Uterus (tissue), 4 donors: ENCODE results near the gene SIRT3. TPM values are rescaled to one million over a fixed set of nuclear protein-coding genes. Genes with fewer than 3 reads are reported as not detected.

Experiments used
- DNase-seq, 2 donors: peaks; one replicate each; pipeline ENCODE4 v3.0.0-alpha.2; 2019 to 2020
- H3K27ac ChIP-seq, 2 donors: fragments of 200-600 bp; sonication (generic); 1 replicate in 1 of 2; 2 replicates in 1 of 2; pipeline ENCODE4 v1.5.1; 2016 to 2018
- H3K27me3 ChIP-seq, 2 donors: fragments of 200-600 bp; sonication (generic); one replicate each; pipeline ENCODE4 v1.5.1; 2018 to 2019; ENCODE audit warnings: control low read depth in 1 of 2
- H3K36me3 ChIP-seq, 2 donors: fragments of 200-600 bp; sonication (generic); one replicate each; pipeline ENCODE4 v1.5.1; 2019; ENCODE audit warnings: control low read depth in 1 of 2
- H3K4me1 ChIP-seq, 2 donors: fragments of 200-600 bp; sonication (generic); one replicate each; pipeline ENCODE4 v1.5.1; 2018 to 2019; ENCODE audit warnings: control low read depth in 1 of 2
- H3K4me3 ChIP-seq, 2 donors: fragments of 200-600 bp; sonication (generic); 1 replicate in 1 of 2; 2 replicates in 1 of 2; pipeline ENCODE4 v1.5.1; 2018 to 2019; ENCODE audit warnings: mild to moderate bottlenecking in 1 of 2
- H3K9me3 ChIP-seq, 2 donors: fragments of 200-600 bp; sonication (generic); one replicate each; pipeline ENCODE4 v1.5.1; 2019; ENCODE audit warnings: control low read depth in 1 of 2
- CTCF ChIP-seq, 4 experiments: fragments of 200-600 bp in 2 of 4; fragments of 450-650 bp in 2 of 4; sonication (generic) in 2 of 4; IDR thresholded peaks; one replicate each; pipeline ENCODE4 v1.5.1; 2016 to 2019; ENCODE audit warnings: antibody characterized with exemption in 4 of 4, mild to moderate bottlenecking in 2 of 4, moderate library complexity in 1 of 4
- POLR2A ChIP-seq, 2 donors: fragments of 450-650 bp; IDR thresholded peaks; one replicate each; pipeline ENCODE4 v1.6.1; 2016; ENCODE audit warnings: antibody characterized with exemption in 2 of 2, mild to moderate bottlenecking in 1 of 2, moderate library complexity in 1 of 2
- intact Hi-C: fragments of 100-400 bp; cut with DNase I; formaldehyde crosslinking; loops from one replicate; pipeline ENCODE4 v1.15.1; 2023; ENCODE audit warnings: low total_unique reads
- total RNA-seq, 4 donors: library from RNA; depleted of rRNA in 3 of 4; stranded (reverse); fragments of >200 nt in 3 of 4; gene quantifications; one replicate each; pipeline versions ENCODE4 v1.1.0 to v1.2.4, GENCODE V29; 2014 to 2023
- donor health status: DM: yes; HTN: yes; CAD: no.

Gene SIRT3
- 10 to 100 TPM in 2 of 4 donors, 1 to 10 TPM in 2; 1.5 to 25.9 (median 9.8) TPM for total RNA-seq

DNA sequence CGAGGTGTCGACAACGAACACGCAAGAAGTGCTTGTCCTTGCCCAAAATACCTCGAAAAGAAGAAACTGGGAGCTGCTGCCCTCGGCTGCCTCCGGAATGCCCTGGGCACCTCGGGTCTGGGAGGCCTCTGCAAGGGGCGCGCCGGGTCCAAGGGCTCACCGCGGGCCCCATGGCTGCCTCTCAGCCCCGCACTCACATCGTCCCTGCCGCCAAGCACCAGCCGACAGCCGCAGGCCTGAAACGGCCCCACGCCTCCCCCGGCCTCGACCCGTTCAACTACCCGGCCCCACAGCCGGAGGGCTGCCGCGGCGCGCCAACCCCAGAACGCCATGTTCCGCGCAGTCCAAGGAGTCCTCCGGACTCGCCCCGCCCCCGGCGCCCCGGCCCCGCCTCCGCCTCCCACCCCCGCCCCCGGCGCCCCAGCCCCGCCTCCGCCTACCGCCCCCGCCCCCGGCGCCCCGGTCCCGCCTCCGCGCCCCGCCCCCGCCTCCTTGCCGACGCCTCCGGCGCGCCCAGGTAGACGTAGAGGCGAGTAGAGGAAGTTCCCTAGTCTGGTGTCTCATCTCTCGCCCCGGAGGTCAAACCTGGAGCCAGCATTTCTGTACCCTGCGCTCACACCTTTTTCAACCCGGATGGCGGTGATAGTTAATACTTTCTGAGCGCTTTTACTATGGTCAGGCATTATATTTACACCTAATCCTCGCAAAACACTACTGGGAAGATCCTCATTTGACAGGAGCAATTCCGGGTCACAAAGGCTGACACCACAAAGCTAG lies at the start of gene SIRT3:
SIRT3 (minus strand) TSS at position 346 of the 777 bp plus-strand sequence; CDS start at position 332, 14 bp downstream.
- H3K4me3 ChIP-seq: peak within 1 kb of the TSS; percentile 76 to 99
- no peaks in the 10 kb centered on the region for H3K9me3 ChIP-seq
- intact Hi-C loops: no loop called here
- peaks cover 11 to 15% of the 10 kb centered on the region in 2 donors for H3K4me1 ChIP-seq
- H3K27me3 ChIP-seq: no peaks in the 10 kb centered on the region
- TF ChIP-seq CTCF (IDR thresholded peaks at IDR 0.05): peak in 2 of 4 experiments; percentile 36 to 60
- TF ChIP-seq POLR2A (IDR thresholded peaks at IDR 0.05): peak; percentile 18 to 50
- H3K36me3 ChIP-seq: no peaks in the 10 kb centered on the region
- peak; percentile 79 to 83 for DNase-seq
- peak within 1 kb of the TSS; percentile 90 to 92 for H3K27ac ChIP-seq

GRCh38 chr11:285894-286220 lies 49.7 kb upstream of the SIRT3 start:
- peaks cover 9 to 25% of the 10 kb centered on the region in 2 donors for H3K27me3 ChIP-seq
- intact Hi-C loops: no loop called here
- no peak for TF ChIP-seq POLR2A (IDR thresholded peaks at IDR 0.05)
- no peak for TF ChIP-seq CTCF (IDR thresholded peaks at IDR 0.05)

DNA sequence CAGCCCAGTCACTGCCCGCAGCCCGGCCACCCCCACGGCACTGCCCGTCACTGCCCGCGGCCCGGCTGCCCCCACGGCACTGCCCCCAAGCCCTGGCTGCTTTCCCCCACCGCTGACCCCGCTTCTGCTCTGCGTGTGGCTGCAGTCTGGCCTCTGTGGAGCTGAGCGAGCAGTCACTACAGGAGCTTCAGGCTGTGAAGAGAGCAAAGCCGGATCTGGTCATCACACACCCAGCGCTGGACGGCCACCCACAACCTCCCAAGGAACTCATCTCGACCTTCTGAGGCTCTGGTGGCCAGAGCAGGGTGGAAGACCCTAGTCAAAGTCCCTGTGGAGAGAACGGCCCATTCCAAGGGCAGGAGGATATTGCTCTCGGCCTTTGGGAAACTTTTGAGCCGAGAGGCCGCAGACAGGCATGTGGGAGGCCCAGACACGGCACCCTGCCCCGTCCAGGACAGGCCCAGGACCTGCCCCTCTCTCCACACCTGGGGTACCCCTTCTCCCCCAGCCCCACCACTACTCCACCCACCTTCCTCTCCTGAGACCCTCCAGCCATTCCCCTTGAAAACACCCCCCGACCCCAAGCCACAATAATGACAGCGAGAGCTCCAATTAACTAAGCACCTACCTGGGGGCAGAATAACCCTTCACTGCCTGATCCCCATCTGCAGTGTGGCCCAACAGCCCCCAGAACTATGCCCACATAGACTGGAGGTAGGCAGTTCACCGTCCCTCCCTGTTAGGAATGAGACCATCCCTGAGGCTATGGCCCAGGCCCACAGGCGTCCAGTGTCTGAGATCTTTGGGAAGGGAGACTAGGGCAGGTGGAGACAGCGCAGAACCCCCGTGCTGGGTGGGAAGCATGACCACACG lies 49.1 kb upstream of the SIRT3 start:
- H3K4me1 ChIP-seq: peaks cover 0 to 6% of the 10 kb centered on the region in 2 donors
- H3K9me3 ChIP-seq: no peaks in the 10 kb centered on the region
- no peak for TF ChIP-seq POLR2A (IDR thresholded peaks at IDR 0.05)
- TF ChIP-seq CTCF (IDR thresholded peaks at IDR 0.05): no peak
- H3K27me3 ChIP-seq: peaks cover 12 to 26% of the 10 kb centered on the region in 2 donors
- H3K4me3 ChIP-seq: no peak overlapping the region
- no peak overlapping the region for H3K27ac ChIP-seq
- no peaks in the 10 kb centered on the region for H3K36me3 ChIP-seq
- DNase-seq: peak in 1 of 2 donors; percentile 8
- intact Hi-C loops: no loop called here

More at GRCh38 chr11:285894-286220, 49.7 kb upstream of the SIRT3 start:
- Histone ChIP-seq H3K4me1 (peaks cover 0 to 6% of the 10 kb centered on the region in 2 donors), H3K27ac (no peak overlapping the region), H3K9me3 (no peaks in the 10 kb centered on the region), H3K36me3 (no peaks in the 10 kb centered on the region), H3K4me3 (no peak overlapping the region)
- DNase-seq: no peak

DNA sequence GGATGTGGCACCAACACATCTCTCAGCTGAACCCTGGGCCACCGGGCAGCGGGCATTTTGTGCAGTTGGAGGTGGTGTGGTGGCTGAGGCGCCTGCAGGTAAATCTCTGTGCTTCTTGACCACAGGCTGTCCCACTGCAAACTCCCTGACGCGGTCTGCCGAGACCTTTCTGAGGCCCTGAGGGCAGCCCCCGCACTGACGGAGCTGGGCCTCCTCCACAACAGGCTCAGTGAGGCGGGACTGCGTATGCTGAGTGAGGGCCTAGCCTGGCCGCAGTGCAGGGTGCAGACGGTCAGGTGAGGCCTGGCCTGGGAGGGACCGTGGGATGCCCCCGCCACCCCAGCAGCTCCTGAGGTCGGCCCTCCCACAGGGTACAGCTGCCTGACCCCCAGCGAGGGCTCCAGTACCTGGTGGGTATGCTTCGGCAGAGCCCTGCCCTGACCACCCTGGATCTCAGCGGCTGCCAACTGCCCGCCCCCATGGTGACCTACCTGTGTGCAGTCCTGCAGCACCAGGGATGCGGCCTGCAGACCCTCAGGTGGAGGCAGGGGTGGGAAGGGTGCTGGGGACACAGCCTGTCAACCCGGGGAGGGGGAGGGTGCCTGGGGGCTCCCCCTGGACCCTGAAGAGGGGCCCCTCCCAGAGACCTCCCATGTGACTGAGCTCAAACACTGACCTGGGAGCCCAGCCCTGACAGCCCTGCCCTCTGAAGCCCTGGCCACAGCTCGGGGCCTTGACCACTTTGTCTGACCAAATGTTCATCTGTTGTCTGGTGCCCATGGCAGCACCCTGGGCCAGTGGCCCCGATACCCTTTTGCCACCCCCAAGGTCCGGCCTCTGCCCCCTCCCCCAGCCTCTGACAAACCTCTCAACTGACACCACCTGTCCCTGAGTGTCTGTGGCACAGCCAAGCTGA lies 48.2 kb upstream of the SIRT3 start:
- no peak overlapping the region for H3K27ac ChIP-seq
- no peak overlapping the region for H3K4me3 ChIP-seq
- H3K9me3 ChIP-seq: no peaks in the 10 kb centered on the region
- intact Hi-C loops: no loop called here
- peak; percentile 10 to 13 for DNase-seq
- H3K27me3 ChIP-seq: peaks cover 19 to 32% of the 10 kb centered on the region in 2 donors
- peaks cover 0 to 12% of the 10 kb centered on the region in 2 donors for H3K4me1 ChIP-seq
- TF ChIP-seq POLR2A (IDR thresholded peaks at IDR 0.05): no peak
- TF ChIP-seq CTCF (IDR thresholded peaks at IDR 0.05): no peak
- no peaks in the 10 kb centered on the region for H3K36me3 ChIP-seq
